Measurements from ENCODE around the gene SRSF2. TPM values are rescaled to one million over a fixed set of nuclear protein-coding genes. Genes with fewer than 3 reads are reported as not detected.
"Not testable (repeated sequence)": the region's sequence is repeated elsewhere in the genome, so short reads cannot be mapped to it uniquely, and the experiment has no call there.

SRSF2 gene
- total and polyA plus RNA-seq, 9 of the 15 experiments (the other 6 are each of a cell fraction or from before 2014, with no cell fraction given) = 161 to 583 (median 393) TPM

GRCh38 chr17:76739568-76740115 lies 2.5 kb upstream of the SRSF2 start:
- Histone ChIP-seq H3K4me3 (peak overlapping the region; percentile 64), H3K9ac (ENCODE audit: insufficient read depth in 1 of 2, low read depth in 2 of 2, low read length in 2 of 2) (peak overlapping the region in 1 of 2 experiments; percentile 99; a peak in 2 of 4 replicates), H4K20me1 (replicated peaks; ENCODE audit: control insufficient read depth, insufficient read depth, low read length) (peaks cover 17% of the 10 kb centered on the region), H3K36me3 (ENCODE audit: control insufficient read depth, insufficient read depth, low read length) (peaks cover 48% of the 10 kb centered on the region), H3K4me1 (replicated peaks in 1 of 2; ENCODE audit: control insufficient read depth in 2 of 2, insufficient read depth in 2 of 2, low read length in 2 of 2) (peaks cover 5 to 14% of the 10 kb centered on the region in 2 experiments; a peak in 4 of 5 replicates), H3K27ac (ENCODE audit: extremely low read depth, low read depth, low read length) (peak overlapping the region; percentile 62; the same call in 2 of the 3 replicates), H3K79me2 (ENCODE audit: control insufficient read depth, insufficient read depth, low read length) (peaks cover 57% of the 10 kb centered on the region), H3K4me2 (ENCODE audit: insufficient read depth, low read length) (peak overlapping the region; percentile 88), H2AFZ (ENCODE audit: low read depth, low read length) (peak overlapping the region; percentile 51; the same call in 1 of the 2 replicates)
- H3K9me1 ChIP-seq (ENCODE audit: control insufficient read depth, insufficient read depth, low read length); in situ Hi-C loops (cut with MboI); FAIRE-seq; H3K27me3 ChIP-seq (ENCODE audit: control insufficient read depth in 2 of 2, insufficient read depth in 2 of 2, low read length in 2 of 2); ATAC-seq; H3K9me3 ChIP-seq (replicated peaks; ENCODE audit: control insufficient read depth, insufficient read depth, low read depth, low read length); CTCF ChIA-PET (ENCODE audit: low intra/inter-chr PET ratio); BruUV-seq (replicated peaks); intact Hi-C loops (cut with micrococcal nuclease): not testable (repeated sequence)
- peak in 1 of 4 experiments; percentile 25 for DNase-seq (ENCODE audit: extremely low read depth in 1 of 4, low spot score in 3 of 4)
- POLR2A ChIA-PET = interaction anchor here (1.0 to 3.1 kb wide), 4 partner anchors 9 to 183 kb away, joined by 3 to 31 read pairs (median 3); no protein-coding TSS in a partner anchor
- peak; percentile 59 for TF ChIP-seq DPF2 (IDR thresholded peaks at IDR 0.05)
- peak; percentile 94 for TF ChIP-seq EGR1 (conservative IDR thresholded peaks at IDR 0.05)
- 0 out of 2 replicates have a peak, but pooled peaks have one; percentile 30 for TF ChIP-seq HLTF (IDR thresholded peaks at IDR 0.05)
- TF ChIP-seq MGA (IDR thresholded peaks at IDR 0.05) = 0 out of 2 replicates have a peak, but pooled peaks have one; percentile 24
- 0 out of 2 replicates have a peak, but pooled peaks have one; percentile 11 for TF ChIP-seq L3MBTL2 (IDR thresholded peaks at IDR 0.05)
- TF ChIP-seq BCOR (IDR thresholded peaks at IDR 0.05) = 0 out of 2 replicates have a peak, but pooled peaks have one; percentile 9
- 0 out of 2 replicates have a peak, but pooled peaks have one; percentile 22 for TF ChIP-seq RB1 (IDR thresholded peaks at IDR 0.05; ENCODE audit: low read depth)
- TF ChIP-seq MEIS2 (IDR thresholded peaks at IDR 0.05; ENCODE audit: partially characterized antibody) = peak; percentile 54
- 0 out of 2 replicates have a peak, but pooled peaks have one; percentile 45 for TF ChIP-seq LARP7 (IDR thresholded peaks at IDR 0.05)
- TF ChIP-seq PHF21A (IDR thresholded peaks at IDR 0.05; ENCODE audit: borderline replicate concordance, low read depth) = 0 out of 2 replicates have a peak, but pooled peaks have one; percentile 38
- TF ChIP-seq HDAC2 (IDR thresholded peaks at IDR 0.05) = 0 out of 2 replicates have a peak, but pooled peaks have one; percentile 17
- 0 out of 2 replicates have a peak, but pooled peaks have one; percentile 19 for TF ChIP-seq SMAD4 (CRISPR knock-in tag; conservative IDR thresholded peaks at IDR 0.05)
- peak; percentile 11; the same call in 1 of the 2 replicates for TF ChIP-seq EP400 (IDR thresholded peaks at IDR 0.05)
- 8% methylated on average over 14 of the region's 17 CpGs for WGBS (ENCODE audit: insufficient coverage, low coverage, missing lambda C conversion rate)

All from K562 (cell line).